C4-2B (cell line): ENCODE results near the gene RSRP1.

Source experiments
- H3K27ac ChIP-seq: fragments of 450-650 bp; 2 replicates; pipeline ENCODE4 v1.5.1; 2017
- CTCF ChIP-seq: fragments of 450-650 bp; conservative IDR thresholded peaks from 2 replicates; pipeline ENCODE4 v1.5.1; 2017; ENCODE audit warnings: mild to moderate bottlenecking
- ZFX ChIP-seq: fragments of 450-650 bp; IDR thresholded peaks from 2 replicates; pipeline ENCODE4 v1.6.1; 2017

The RSRP1 gene

DNA sequence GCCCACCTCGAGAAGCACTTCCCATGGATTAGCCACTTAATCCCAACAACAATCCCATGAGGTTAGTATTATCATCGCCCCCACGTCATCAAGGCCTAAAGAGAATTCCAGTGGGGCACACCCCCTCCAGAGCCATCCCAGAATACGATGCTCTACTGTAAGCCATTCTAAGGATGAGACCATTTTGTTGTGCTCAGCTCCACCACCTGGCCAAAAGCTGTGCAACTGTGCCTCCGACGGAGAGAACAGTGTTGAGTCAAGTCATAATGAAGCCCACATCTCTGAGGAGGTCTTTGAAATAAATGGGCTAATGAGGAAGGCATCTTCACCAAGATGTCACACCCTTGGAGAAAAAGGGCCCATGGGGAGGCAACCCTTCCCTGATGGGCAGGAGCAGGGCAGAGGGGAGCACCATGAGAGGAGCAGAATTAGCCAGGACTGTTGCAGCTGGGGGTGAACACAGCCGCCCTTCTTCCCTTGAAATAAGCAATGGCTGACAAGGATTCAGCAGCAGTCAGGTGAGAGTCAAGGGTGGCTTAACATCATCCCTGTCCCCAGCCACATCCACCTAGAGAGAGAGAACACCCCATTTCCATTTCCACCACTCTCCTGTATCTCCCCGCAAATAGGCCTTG, 29.5 kb downstream of the RSRP1 start:
- TF ChIP-seq ZFX, result no peak
- TF ChIP-seq CTCF, result no peak
- no peak overlapping the region for H3K27ac ChIP-seq

- TF ChIP-seq ZFX (no peak), CTCF (no peak)
- no peak overlapping the region for H3K27ac ChIP-seq
These were observed 30.2 kb downstream of the RSRP1 start for GRCh38 chr1:25217015-25217414.

DNA sequence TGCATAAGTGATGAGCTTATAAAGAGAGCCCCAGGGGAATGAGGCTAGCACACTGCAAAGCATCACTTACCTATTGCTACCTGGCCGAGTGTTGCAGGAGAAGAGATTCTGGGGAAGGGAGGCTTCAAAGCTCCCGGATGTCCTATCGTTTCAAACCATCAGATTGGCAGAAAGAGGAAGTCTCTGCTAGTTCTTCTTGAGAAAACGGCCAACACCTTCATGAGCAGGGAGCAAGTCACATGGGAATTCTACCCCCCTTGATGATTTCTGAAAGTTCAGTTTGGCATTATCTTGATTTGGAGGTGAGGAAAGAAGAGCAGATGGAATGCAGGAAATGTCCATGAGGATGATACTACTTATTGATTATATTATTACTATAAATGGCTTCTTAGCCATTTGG, 31.1 kb downstream of the RSRP1 start:
- no peak overlapping the region for H3K27ac ChIP-seq
- TF ChIP-seq ZFX, result no peak
- no peak for TF ChIP-seq CTCF

DNA sequence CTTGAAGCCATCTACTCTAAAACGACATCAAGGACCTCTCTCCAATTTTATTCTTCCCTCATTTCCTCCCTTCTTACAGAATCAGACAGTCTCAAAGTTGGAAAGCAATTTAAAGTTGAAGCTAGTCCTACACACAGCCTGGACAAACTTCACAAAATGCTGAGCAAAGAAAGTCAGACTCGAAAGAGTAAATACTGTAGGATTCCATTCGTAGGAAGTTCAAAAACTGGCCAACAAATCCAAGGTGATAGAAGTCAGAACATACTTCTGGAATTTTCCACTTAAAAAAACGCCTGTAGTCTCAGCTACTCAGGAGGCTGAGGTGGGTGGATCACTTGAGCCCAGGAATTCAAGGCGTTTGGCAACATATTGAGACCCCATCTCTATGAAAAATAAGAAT, 34.5 kb downstream of the RSRP1 start:
- TF ChIP-seq CTCF (no peak), ZFX (no peak)

GRCh38 chr1:25210728-25211127, 36.5 kb downstream of the RSRP1 start:
- no peak for TF ChIP-seq CTCF
- no peak for TF ChIP-seq ZFX
- no peak overlapping the region for H3K27ac ChIP-seq

More for the DNA sequence above, 34.5 kb downstream of the RSRP1 start:
- no peak overlapping the region for H3K27ac ChIP-seq

DNA sequence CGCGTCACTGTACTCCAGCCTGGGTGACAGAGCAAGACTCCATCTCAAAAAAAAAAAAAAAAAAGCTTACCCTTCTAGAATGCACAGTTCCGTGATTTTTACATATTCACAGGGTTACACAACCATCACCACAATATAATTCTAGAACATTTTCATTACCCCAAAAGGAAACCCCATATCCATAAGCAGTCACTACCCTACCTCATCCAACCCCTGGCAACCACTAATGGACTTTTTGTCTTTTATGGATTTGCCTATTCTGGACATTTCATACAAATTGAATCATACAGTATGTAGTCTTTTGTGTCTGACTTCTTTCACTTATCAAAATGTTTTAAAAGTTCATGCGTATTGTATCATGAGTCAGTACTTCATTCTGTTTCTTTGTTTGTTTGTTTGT, 37.7 kb downstream of the RSRP1 start:
- no peak overlapping the region for H3K27ac ChIP-seq
- TF ChIP-seq ZFX (no peak), CTCF (no peak)

GRCh38 chr1:25208561-25209222, 38.6 kb downstream of the RSRP1 start:
- TF ChIP-seq CTCF, result no peak
- TF ChIP-seq ZFX, result no peak
- no peak overlapping the region for H3K27ac ChIP-seq
